ENCODE data around the gene GTF3A.

- TF ChIP-seq EZH2 (IDR thresholded peaks at IDR 0.05; ENCODE audit: borderline replicate concordance, low read depth, low read length, severe bottlenecking) (no peak), CTCF (IDR thresholded peaks at IDR 0.05; ENCODE audit: borderline replicate concordance, extremely low read depth, low read length, poor library complexity, severe bottlenecking) (no peak)
Observed at GRCh38 chr13:27482983-27483382, 58.6 kb downstream of the GTF3A start.

Data from DND-41 (cell line).